SK-N-SH (cell line): ENCODE data around the gene YTHDC2.

ENCODE experiments used
- RAD21 ChIP-seq: IDR thresholded peaks from 2 replicates; pipeline ENCODE4 v1.6.1; 2012; ENCODE audit warnings: mild to moderate bottlenecking, low read length
- TF ChIP-seq, protein P1 (sequence below): fragments of 200-600 bp; sonication (generic); IDR thresholded peaks from 2 replicates; pipeline ENCODE4 v1.6.1; 2017; ENCODE audit warnings: antibody characterized with exemption, mild to moderate bottlenecking, moderate library complexity
- TF ChIP-seq, protein P2 (sequence below): fragments of 150-350 bp; IDR thresholded peaks from 2 replicates; pipeline ENCODE4 v1.6.1; 2017; ENCODE audit warnings: antibody characterized with exemption, low read length, low read depth, borderline replicate concordance

DNA sequence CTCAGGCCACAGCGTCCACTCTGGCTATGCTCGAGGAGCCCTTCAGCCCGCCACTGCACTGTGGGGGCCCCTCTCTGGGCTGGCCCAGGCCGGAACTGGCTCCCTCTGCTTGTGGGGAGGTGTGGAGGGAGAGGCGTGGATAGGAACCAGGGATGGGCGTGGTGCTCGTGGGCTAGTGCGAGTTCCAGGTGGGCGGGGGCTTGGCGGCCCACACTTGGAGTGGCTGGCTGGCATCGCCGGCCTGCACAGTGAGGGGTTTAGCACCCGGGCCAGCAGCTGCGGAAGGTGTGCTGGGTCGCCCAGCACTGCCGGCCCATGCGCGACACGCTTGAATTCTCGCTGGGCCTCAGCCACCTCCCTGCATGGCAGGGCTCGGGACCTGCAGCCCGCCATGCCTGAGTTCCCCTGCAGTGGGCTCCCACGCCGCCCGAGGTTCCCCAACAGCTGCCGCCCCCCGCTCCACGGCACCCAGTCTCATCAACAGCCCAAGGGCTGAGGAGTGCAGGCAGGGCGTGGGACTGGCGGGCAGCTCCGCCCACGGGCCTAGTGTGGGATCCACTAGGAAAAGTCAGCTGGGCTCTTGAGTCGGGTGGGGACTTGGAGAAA is 103.8 kb downstream of the YTHDC2 start:
- TF ChIP-seq, protein P1, sequence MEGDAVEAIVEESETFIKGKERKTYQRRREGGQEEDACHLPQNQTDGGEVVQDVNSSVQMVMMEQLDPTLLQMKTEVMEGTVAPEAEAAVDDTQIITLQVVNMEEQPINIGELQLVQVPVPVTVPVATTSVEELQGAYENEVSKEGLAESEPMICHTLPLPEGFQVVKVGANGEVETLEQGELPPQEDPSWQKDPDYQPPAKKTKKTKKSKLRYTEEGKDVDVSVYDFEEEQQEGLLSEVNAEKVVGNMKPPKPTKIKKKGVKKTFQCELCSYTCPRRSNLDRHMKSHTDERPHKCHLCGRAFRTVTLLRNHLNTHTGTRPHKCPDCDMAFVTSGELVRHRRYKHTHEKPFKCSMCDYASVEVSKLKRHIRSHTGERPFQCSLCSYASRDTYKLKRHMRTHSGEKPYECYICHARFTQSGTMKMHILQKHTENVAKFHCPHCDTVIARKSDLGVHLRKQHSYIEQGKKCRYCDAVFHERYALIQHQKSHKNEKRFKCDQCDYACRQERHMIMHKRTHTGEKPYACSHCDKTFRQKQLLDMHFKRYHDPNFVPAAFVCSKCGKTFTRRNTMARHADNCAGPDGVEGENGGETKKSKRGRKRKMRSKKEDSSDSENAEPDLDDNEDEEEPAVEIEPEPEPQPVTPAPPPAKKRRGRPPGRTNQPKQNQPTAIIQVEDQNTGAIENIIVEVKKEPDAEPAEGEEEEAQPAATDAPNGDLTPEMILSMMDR = no peak
- TF ChIP-seq RAD21 = no peak
- TF ChIP-seq, protein P2, sequence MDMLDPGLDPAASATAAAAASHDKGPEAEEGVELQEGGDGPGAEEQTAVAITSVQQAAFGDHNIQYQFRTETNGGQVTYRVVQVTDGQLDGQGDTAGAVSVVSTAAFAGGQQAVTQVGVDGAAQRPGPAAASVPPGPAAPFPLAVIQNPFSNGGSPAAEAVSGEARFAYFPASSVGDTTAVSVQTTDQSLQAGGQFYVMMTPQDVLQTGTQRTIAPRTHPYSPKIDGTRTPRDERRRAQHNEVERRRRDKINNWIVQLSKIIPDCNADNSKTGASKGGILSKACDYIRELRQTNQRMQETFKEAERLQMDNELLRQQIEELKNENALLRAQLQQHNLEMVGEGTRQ = no peak
